SU-DHL-6 (cell line): ENCODE measurements around the gene SLTM.

Experiments
- EZH2phosphoT487 ChIP-seq: fragments of 200-600 bp; sonication (generic), shearing (Covaris generic); conservative IDR thresholded peaks from 2 replicates; pipeline ENCODE4 v1.6.1; 2018; ENCODE audit warnings: mild to moderate bottlenecking, antibody characterized with exemption, low read length, moderate library complexity, mixed read lengths
- TF ChIP-seq, protein P1 (sequence below): fragments of 200-600 bp; sonication (generic); IDR thresholded peaks from one replicate; pipeline ENCODE4 v1.5.1; 2017; ENCODE audit warnings: antibody characterized with exemption, mild to moderate bottlenecking, low read length, moderate library complexity; ENCODE audit not compliant: insufficient read depth, poor library complexity, severe bottlenecking

DNA sequence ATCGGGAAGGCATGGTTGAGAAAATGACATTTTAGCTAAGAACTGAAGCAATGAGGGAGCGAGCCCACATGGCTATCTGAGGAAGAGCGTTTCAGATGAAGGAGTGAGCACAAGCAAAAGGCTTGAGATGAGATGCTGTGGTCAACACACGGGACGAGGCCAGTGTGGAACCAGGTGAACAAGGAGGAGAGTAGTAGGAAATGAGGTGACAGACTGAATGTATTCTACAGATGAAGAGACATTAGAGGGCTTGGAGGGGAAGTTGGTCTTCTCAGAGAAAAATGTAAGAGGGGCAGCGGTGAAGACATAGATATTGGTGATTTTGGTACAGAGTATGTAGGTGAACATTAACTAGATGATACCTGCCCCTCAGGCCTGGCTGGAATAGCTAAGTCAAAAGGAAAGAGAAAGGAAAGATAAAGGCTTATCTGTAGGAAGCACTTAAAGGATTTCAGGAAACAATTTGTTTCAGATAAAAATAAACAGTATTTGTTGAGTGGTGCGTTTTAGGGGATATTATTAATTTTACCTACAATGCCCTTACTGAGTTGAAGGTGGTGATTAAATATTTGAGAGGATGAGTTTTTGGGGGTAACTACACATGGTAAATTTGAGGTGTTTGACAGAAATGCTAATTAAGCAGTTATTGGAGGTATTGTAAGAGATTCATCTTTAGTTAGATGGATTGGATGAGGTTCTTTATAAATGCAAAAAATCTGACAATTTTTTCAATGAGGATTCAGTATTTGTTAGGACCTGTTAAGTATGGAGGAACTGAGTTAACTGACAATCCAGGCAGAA is 57.0 kb downstream of the SLTM start:
- TF ChIP-seq, protein P1, sequence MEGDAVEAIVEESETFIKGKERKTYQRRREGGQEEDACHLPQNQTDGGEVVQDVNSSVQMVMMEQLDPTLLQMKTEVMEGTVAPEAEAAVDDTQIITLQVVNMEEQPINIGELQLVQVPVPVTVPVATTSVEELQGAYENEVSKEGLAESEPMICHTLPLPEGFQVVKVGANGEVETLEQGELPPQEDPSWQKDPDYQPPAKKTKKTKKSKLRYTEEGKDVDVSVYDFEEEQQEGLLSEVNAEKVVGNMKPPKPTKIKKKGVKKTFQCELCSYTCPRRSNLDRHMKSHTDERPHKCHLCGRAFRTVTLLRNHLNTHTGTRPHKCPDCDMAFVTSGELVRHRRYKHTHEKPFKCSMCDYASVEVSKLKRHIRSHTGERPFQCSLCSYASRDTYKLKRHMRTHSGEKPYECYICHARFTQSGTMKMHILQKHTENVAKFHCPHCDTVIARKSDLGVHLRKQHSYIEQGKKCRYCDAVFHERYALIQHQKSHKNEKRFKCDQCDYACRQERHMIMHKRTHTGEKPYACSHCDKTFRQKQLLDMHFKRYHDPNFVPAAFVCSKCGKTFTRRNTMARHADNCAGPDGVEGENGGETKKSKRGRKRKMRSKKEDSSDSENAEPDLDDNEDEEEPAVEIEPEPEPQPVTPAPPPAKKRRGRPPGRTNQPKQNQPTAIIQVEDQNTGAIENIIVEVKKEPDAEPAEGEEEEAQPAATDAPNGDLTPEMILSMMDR: no peak
- TF ChIP-seq EZH2phosphoT487: no peak
